Upper lobe of left lung (tissue), 6 donors: ENCODE data around the gene SIN3A. TPM values are rescaled to one million over a fixed set of nuclear protein-coding genes. Genes with fewer than 3 reads are reported as not detected.
"Not testable (repeated sequence)": the region's sequence is repeated elsewhere in the genome, so short reads cannot be mapped to it uniquely, and the experiment has no call there.

Experiments
- ATAC-seq, 2 donors: fragments of 200-7000 bp; cut with Tn5 transposase; one replicate each; pipeline ENCODE4 v1.9.1; 2022; ENCODE audit warnings: mild to moderate bottlenecking in 2 of 2, moderate library complexity in 2 of 2; ENCODE audit not compliant: low FRiP score in 2 of 2
- DNase-seq, 2 donors: peaks; one replicate each; pipeline ENCODE4 v3.0.0-alpha.2; 2019 to 2020
- H3K27ac ChIP-seq, 4 donors: fragments of 200-600 bp; sonication (generic); one replicate each; pipeline ENCODE4 v1.5.1; 2016 to 2019
- H3K27me3 ChIP-seq, 4 donors: fragments of 200-600 bp; sonication (generic); one replicate each; pipeline ENCODE4 v1.5.1; 2017 to 2019
- H3K36me3 ChIP-seq, 4 donors: fragments of 200-600 bp; sonication (generic); one replicate each; pipeline ENCODE4 v1.5.1; 2016 to 2019
- H3K4me1 ChIP-seq, 4 donors: fragments of 200-600 bp; sonication (generic); one replicate each; pipeline ENCODE4 v1.5.1; 2018 to 2019
- H3K4me3 ChIP-seq, 4 donors: fragments of 200-600 bp; sonication (generic); one replicate each; pipeline ENCODE4 v1.5.1; 2017 to 2019; ENCODE audit warnings: mild to moderate bottlenecking in 2 of 4, moderate library complexity in 1 of 4
- H3K9me3 ChIP-seq, 4 donors: fragments of 200-600 bp; sonication (generic); one replicate each; pipeline ENCODE4 v1.5.1; 2018 to 2019
- EP300 ChIP-seq, 4 donors: sonication (generic); formaldehyde crosslinking; IDR thresholded peaks; one replicate each; pipeline ENCODE4 v1.5.1; 2017; ENCODE audit warnings: antibody characterized with exemption in 4 of 4, control low read depth in 2 of 4
- POLR2A ChIP-seq, 4 donors: fragments of 450-650 bp; IDR thresholded peaks; one replicate each; pipeline ENCODE4 v1.5.1; 2016 to 2017; ENCODE audit warnings: antibody characterized with exemption in 4 of 4, mild to moderate bottlenecking in 2 of 4
- POLR2AphosphoS5 ChIP-seq, 2 donors: sonication (generic); formaldehyde crosslinking; IDR thresholded peaks; one replicate each; pipeline ENCODE4 v1.5.1; 2017; ENCODE audit warnings: antibody characterized with exemption in 2 of 2
- WGBS, 2 donors: methylation state at CpG; one replicate each; pipeline ENCODE4 v1.1.5; 2017 to 2018; 5-methylcytosine and 5-hydroxymethylcytosine counted together
- total RNA-seq, 6 donors: library from RNA; depleted of rRNA in 4 of 6; stranded (reverse); fragments of >200 nt in 4 of 6; gene quantifications; one replicate each; pipeline versions ENCODE4 v1.1.0 to v1.2.1, GENCODE V29; 2016 to 2021
- TF ChIP-seq, protein P1 (sequence below), 6 experiments: fragments of 450-650 bp in 4 of 6; fragments of 200-600 bp in 2 of 6; sonication (generic) in 2 of 6; IDR thresholded peaks; one replicate each; pipeline ENCODE4 v1.5.1; 2016 to 2019; ENCODE audit warnings: antibody characterized with exemption in 6 of 6
- donor health status: DM: no; HTN: no; CAD: no; lungs with moderate emphysema.
- donor health status: DM: no; HTN: yes; CAD: no; lungs with severe emphysema.

Gene SIN3A
- total RNA-seq, 6 donors from 2014 or later, result 28.0 to 105 (median 56.6) TPM

DNA sequence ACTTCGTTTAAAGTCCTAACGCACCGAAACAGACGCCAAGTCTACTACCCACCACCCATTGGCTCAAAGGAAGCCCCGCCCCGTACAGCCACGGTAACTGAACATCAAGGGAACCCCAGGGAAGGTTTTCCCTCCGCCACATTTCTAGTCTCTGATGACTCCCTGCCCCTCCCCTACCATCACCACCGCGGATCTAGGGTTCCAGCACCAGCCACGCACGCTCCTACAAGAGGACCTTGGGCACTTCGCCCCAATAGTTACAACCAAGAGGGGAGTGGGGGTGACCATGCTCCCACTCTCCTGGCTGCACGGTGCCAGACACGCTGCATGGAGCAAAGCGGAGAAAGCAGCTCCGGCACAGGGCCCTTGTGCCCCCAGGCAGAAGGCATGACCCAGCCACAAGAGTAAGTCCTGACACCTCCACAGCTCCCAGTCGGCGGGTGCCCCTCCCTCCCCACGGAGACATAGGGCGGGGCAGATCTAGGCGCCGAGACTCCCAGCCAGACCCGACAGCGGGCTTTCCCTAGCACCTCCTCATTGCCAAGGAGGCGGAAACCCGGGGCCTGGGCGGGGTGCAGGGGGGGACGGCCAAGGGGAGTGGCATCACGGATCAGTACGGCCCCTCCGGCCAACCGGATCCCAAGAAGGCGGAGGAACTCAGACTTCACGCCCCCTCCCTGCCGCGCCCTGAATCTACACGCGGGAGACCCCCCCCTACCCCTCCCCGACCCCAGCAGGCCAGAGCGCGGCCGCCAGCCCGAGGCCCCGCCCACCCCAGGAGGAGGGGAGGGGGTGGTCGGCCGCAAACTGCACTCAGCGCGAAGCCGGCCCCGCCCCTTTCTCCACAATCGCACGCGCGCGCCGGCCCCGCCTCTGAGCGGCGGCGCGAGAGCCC lies 936 bp downstream of the SIN3A start:
- H3K9me3 ChIP-seq, result no peaks in the 10 kb centered on the region
- H3K27me3 ChIP-seq, result no peaks in the 10 kb centered on the region
- WGBS, 2 donors, result 0% methylated on average over 11 to 36 of the region's 62 CpGs
- ATAC-seq, result peak; percentile 71 to 82
- H3K27ac ChIP-seq, result peak overlapping the region; percentile 98 to 99 (median 99)
- peak in 1 of 4 donors; percentile 10 for TF ChIP-seq POLR2A (IDR thresholded peaks at IDR 0.05)
- peak in 1 of 2 donors; percentile 49 for TF ChIP-seq POLR2AphosphoS5 (IDR thresholded peaks at IDR 0.05)
- TF ChIP-seq, protein P1, sequence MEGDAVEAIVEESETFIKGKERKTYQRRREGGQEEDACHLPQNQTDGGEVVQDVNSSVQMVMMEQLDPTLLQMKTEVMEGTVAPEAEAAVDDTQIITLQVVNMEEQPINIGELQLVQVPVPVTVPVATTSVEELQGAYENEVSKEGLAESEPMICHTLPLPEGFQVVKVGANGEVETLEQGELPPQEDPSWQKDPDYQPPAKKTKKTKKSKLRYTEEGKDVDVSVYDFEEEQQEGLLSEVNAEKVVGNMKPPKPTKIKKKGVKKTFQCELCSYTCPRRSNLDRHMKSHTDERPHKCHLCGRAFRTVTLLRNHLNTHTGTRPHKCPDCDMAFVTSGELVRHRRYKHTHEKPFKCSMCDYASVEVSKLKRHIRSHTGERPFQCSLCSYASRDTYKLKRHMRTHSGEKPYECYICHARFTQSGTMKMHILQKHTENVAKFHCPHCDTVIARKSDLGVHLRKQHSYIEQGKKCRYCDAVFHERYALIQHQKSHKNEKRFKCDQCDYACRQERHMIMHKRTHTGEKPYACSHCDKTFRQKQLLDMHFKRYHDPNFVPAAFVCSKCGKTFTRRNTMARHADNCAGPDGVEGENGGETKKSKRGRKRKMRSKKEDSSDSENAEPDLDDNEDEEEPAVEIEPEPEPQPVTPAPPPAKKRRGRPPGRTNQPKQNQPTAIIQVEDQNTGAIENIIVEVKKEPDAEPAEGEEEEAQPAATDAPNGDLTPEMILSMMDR (IDR thresholded peaks at IDR 0.05), result no peak
- H3K36me3 ChIP-seq, result no peaks in the 10 kb centered on the region
- H3K4me3 ChIP-seq, result peak overlapping the region; percentile 73 to 96 (median 88)
- peak; percentile 97 to 98 for DNase-seq
- H3K4me1 ChIP-seq, result peaks cover 25 to 56% (median 32%) of the 10 kb centered on the region in 4 donors

DNA sequence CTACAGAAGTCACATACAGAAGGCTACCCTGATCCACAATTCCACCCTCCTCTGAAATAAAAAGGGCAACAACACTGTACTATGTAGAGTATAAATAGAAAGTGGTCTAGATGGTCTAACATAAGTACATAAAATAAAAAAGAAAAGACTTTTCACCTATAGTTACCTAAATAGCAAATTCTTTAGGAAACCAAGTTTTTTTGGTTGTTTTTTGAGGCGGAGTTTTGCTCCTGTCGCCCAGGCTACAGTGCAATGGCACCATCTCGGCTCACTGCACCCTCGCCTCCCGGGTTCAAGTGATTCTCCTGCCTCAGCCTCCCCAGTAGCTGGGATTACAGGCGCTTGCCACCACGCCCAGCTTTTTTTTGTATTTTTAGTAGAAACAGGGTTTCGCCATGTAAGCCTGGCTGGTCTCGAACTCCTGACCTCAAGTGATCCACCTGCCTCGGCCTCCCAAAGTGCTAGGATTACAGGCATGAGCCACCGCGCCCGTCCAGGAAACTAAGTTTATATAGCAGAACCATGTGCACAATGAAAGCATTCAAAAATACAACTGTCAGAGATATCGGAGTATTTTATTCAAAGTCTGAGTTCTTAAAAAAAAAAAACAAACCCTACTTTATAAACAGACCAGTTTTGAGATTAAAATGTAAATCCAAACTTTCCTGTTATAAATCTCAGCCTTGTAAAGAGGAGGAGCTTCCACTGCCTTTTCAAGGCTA lies 1.7 kb downstream of the SIN3A start:
- no peak for DNase-seq
- Histone ChIP-seq H3K4me1 (peaks cover 25 to 56% (median 32%) of the 10 kb centered on the region in 4 donors), H3K27me3 (no peaks in the 10 kb centered on the region), H3K27ac (peak overlapping the region; percentile 98 to 99 (median 99)), H3K9me3 (no peaks in the 10 kb centered on the region), H3K4me3 (peak overlapping the region in 3 of 4 donors; percentile 88 to 96 (median 88)), H3K36me3 (no peaks in the 10 kb centered on the region)
- TF ChIP-seq EP300 (IDR thresholded peaks at IDR 0.05), result no peak
- no peak for TF ChIP-seq POLR2A (IDR thresholded peaks at IDR 0.05)
- TF ChIP-seq, protein P1 (IDR thresholded peaks at IDR 0.05), result no peak
- ATAC-seq, result no peak
- WGBS, 2 donors, result 51 to 52% methylated on average over 14 of the region's 14 CpGs

DNA sequence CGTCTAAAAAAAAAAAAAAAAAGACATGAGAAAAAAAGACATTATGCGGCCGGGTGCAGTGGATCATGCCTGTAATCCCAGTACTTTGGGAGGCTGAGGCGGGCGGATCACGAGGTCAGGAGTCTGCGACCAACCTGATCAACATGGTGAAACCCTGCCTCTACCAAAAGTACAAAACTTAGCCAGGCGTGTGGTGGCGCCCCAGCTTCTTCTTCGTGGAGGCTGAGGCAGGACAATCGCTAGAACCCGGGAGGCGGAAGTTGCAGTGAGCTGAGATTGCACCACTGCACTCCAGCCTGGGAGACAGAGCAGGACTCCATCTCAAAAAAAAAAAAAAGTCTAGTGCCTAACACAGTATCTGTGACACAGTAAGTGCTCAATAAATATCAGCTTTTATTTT lies 3.3 kb downstream of the SIN3A start:
- H3K4me3 ChIP-seq, H3K36me3 ChIP-seq, H3K27me3 ChIP-seq, H3K27ac ChIP-seq, ATAC-seq, H3K9me3 ChIP-seq: not testable (repeated sequence)
- DNase-seq, result peak in 1 of 2 donors; percentile 51
- H3K4me1 ChIP-seq, result peaks cover 25 to 58% (median 37%) of the 10 kb centered on the region in 4 donors
- WGBS, 2 donors, result 78 to 88% methylated on average over 12 to 13 of the region's 13 CpGs

DNA sequence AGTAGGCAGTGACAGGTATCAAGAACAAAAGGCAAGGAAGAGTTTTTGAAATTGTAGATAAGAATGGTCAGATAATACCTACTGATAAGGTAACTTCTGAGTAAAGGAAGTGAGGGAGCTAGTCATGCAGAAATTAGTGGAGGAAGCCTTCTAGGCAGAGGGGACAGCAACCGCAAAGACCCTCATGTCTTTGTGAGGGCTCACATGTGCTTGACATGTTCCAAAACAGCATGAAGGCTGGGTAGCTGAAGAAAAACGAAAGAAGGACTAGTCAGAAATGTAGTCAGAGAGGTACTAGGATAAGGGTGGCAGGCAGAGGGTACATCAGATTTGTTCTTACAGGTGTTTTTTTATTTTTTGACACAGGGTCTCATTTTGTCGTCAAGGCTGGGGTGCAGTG lies 5.3 kb downstream of the SIN3A start:
- 76 to 78% methylated on average over 3 of the region's 3 CpGs for WGBS, 2 donors
- H3K36me3 ChIP-seq, result peaks cover 0 to 14% (median 4%) of the 10 kb centered on the region in 4 donors
- ATAC-seq (no peak), DNase-seq (no peak)
- no peaks in the 10 kb centered on the region for H3K9me3 ChIP-seq
- H3K4me3 ChIP-seq, result no peak overlapping the region
- H3K4me1 ChIP-seq, result peaks cover 21 to 47% (median 33%) of the 10 kb centered on the region in 4 donors
- TF ChIP-seq POLR2A (IDR thresholded peaks at IDR 0.05) (no peak), POLR2AphosphoS5 (IDR thresholded peaks at IDR 0.05) (no peak), EP300 (IDR thresholded peaks at IDR 0.05) (no peak)
- TF ChIP-seq, protein P1 (IDR thresholded peaks at IDR 0.05), result no peak
- no peak overlapping the region for H3K27ac ChIP-seq
- H3K27me3 ChIP-seq, result no peaks in the 10 kb centered on the region

DNA sequence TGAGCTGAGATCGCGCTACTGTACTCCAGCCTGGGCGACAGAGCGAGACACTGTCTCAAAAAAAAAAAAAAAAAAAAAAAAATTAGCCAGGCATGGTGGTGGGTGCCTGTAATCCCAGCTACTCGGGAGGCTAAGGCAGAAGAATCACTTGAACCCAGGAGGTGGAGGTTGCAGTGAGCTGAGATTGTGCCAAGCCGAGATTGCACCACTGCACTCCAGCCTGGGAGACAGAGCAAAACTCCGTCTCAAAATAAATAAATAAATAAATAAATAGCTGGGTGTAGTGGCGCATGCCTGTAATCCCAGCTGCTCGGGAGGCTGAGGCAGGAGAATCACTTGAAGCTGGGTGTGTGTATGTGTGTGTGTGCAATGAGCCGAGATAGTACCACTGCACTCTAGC lies 6.2 kb downstream of the SIN3A start:
- not testable (repeated sequence) for DNase-seq, H3K9me3 ChIP-seq, ATAC-seq, H3K27me3 ChIP-seq, H3K27ac ChIP-seq, H3K4me3 ChIP-seq
- WGBS, 2 donors, result 88 to 91% methylated on average over 10 of the region's 10 CpGs
- Histone ChIP-seq H3K4me1 (peaks cover 21 to 45% (median 33%) of the 10 kb centered on the region in 4 donors), H3K36me3 (peaks cover 0 to 16% (median 4%) of the 10 kb centered on the region in 4 donors)

DNA sequence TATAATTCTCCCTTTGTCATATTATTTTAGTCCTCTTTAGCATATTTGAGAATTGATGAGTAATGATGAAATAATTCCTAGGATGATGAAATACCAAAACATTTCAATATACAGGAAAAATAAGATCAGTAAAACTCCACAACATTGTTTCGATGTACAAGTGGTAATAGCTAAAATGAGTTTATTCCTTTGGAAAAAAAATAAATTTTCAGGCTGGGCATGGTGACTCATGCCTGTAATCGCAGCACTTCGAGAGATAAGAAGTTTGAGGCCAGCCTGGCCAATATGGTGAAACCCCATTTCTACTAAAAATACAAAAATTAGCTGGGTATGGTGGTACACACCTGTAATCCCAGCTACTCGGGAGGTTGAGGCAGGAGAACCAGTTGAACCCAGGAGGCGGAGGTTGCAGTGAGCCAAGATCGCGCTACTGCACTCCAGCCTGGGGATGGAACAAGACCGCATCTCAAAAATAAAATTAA lies 7.5 kb downstream of the SIN3A start:
- not testable (repeated sequence) for DNase-seq, H3K27me3 ChIP-seq, H3K9me3 ChIP-seq, H3K4me3 ChIP-seq, ATAC-seq
- Histone ChIP-seq H3K36me3 (peaks cover 0 to 16% (median 4%) of the 10 kb centered on the region in 4 donors), H3K4me1 (peaks cover 8 to 32% (median 23%) of the 10 kb centered on the region in 4 donors), H3K27ac (peak overlapping the region in 1 of 4 donors; percentile 48)
- WGBS, 2 donors, result 85 to 91% methylated on average over 8 of the region's 8 CpGs
